HFFc6 (cell line): Measurements from ENCODE around the gene SIM1. TPM values are rescaled to one million over a fixed set of nuclear protein-coding genes. Genes with fewer than 3 reads are reported as not detected.

Experiments
- DNase-seq: peaks from one replicate; pipeline ENCODE4 v3.0.0-alpha.2; 2018
- H3K27ac Mint-ChIP-seq: 2 replicates; pipeline ENCODE4 v1.8.0; 2020; ENCODE audit warnings: mild to moderate bottlenecking, mixed read lengths
- H3K27me3 Mint-ChIP-seq: 2 replicates; pipeline ENCODE4 v1.8.0; 2021; ENCODE audit warnings: mild to moderate bottlenecking, moderate library complexity, mixed read lengths; ENCODE audit not compliant: insufficient read depth
- H3K36me3 Mint-ChIP-seq: 2 replicates; pipeline ENCODE4 v1.8.0; 2021; ENCODE audit warnings: low read depth, mixed read lengths
- H3K4me1 Mint-ChIP-seq: 2 replicates; pipeline ENCODE4 v1.8.0; 2020; ENCODE audit warnings: low read depth, mixed read lengths
- H3K4me3 Mint-ChIP-seq: 2 replicates; pipeline ENCODE4 v1.8.0; 2020; ENCODE audit warnings: mild to moderate bottlenecking, moderate library complexity, mixed read lengths
- H3K9me3 Mint-ChIP-seq: 2 replicates; pipeline ENCODE4 v1.8.0; 2020; ENCODE audit warnings: mild to moderate bottlenecking, mixed read lengths
- CTCF ChIP-seq: fragments of 200-600 bp; sonication (generic); IDR thresholded peaks from 2 replicates; pipeline ENCODE4 v1.5.0; 2021; ENCODE audit warnings: antibody characterized with exemption, mild to moderate bottlenecking
- total RNA-seq, 6 experiments: library from RNA; stranded (reverse); fragmentation: NEBNext Ultra II Directional; extraction: Animal tissue kit (Norgen Biotek cat#: 25700); gene quantifications; 2 replicates in 1 of 6; 3 replicates in 5 of 6; pipeline ENCODE4 v1.2.3, GENCODE V29; 2021

The SIM1 gene
- total RNA-seq, 6 experiments from 2014 or later: 15.4 to 22.0 (median 18.2) TPM

- Mint-ChIP-seq H3K4me3 (no peak overlapping the region), H3K27ac (no peak overlapping the region), H3K27me3 (no peaks in the 10 kb centered on the region; the same call in 1 of the 2 replicates), H3K4me1 (peaks cover 26% of the 10 kb centered on the region), H3K9me3 (no peaks in the 10 kb centered on the region), H3K36me3 (peaks cover 10% of the 10 kb centered on the region)
- TF ChIP-seq CTCF: no peak
- DNase-seq: no peak
Observed at GRCh38 chr6:100338090-100338489, 126.6 kb downstream of the SIM1 start.

- no peak for TF ChIP-seq CTCF
- H3K9me3 Mint-ChIP-seq: no peaks in the 10 kb centered on the region
- H3K27me3 Mint-ChIP-seq: no peaks in the 10 kb centered on the region; the same call in 1 of the 2 replicates
- no peak overlapping the region for H3K4me3 Mint-ChIP-seq
- no peak overlapping the region for H3K27ac Mint-ChIP-seq
- H3K4me1 Mint-ChIP-seq: peaks cover 15% of the 10 kb centered on the region
- peaks cover 10% of the 10 kb centered on the region for H3K36me3 Mint-ChIP-seq
- DNase-seq: no peak
Observed at GRCh38 chr6:100336876-100337275, 127.8 kb downstream of the SIM1 start.

- Mint-ChIP-seq H3K36me3 (peaks cover 10% of the 10 kb centered on the region), H3K27me3 (no peaks in the 10 kb centered on the region; the same call in 1 of the 2 replicates), H3K4me1 (peaks cover 13% of the 10 kb centered on the region), H3K27ac (no peak overlapping the region), H3K4me3 (no peak overlapping the region), H3K9me3 (no peaks in the 10 kb centered on the region)
- no peak for DNase-seq
- no peak for TF ChIP-seq CTCF
Observed at GRCh38 chr6:100335991-100336390, 128.7 kb downstream of the SIM1 start.
